WTC11 (cell line): ENCODE results near the gene CAMK2D. TPM values are rescaled to one million over a fixed set of nuclear protein-coding genes. Genes with fewer than 3 reads are reported as not detected.

Source experiments
- ATAC-seq: fragments of 200-7000 bp; cut with Tn5 transposase; 2 replicates; pipeline ENCODE4 v1.10.0; 2021; ENCODE audit warnings: mild to moderate bottlenecking, moderate library complexity
- CTCF ChIA-PET: fragments of 300-600 bp; sonication (Branson Sonifier 250); formaldehyde crosslinking; loops from one replicate; lab custom pipeline; 2021; ENCODE audit warnings: antibody characterized with exemption; lab: Charles Lee
- POLR2A ChIA-PET: fragments of 350-600 bp; sonication (Branson Sonifier 250); formaldehyde crosslinking; loops from one replicate; lab custom pipeline; 2021; ENCODE audit warnings: antibody characterized with exemption; lab: Charles Lee
- DNase-seq: peaks from one replicate; pipeline ENCODE4 v3.0.0; 2021; ENCODE audit warnings: low spot score
- H3K27ac Mint-ChIP-seq: 2 replicates; pipeline ENCODE4 v1.8.0; 2021; ENCODE audit warnings: mixed read lengths
- H3K27me3 Mint-ChIP-seq: 2 replicates; pipeline ENCODE4 v1.8.0; 2021; ENCODE audit warnings: low read depth, mild to moderate bottlenecking, moderate library complexity, mixed read lengths
- H3K36me3 Mint-ChIP-seq: 2 replicates; pipeline ENCODE4 v1.8.0; 2021; ENCODE audit warnings: mixed read lengths
- H3K4me1 Mint-ChIP-seq: 2 replicates; pipeline ENCODE4 v1.8.0; 2022; ENCODE audit warnings: mixed read lengths
- H3K4me3 Mint-ChIP-seq: 2 replicates; pipeline ENCODE4 v1.8.0; 2021; ENCODE audit warnings: mild to moderate bottlenecking, moderate library complexity, mixed read lengths
- H3K9me3 Mint-ChIP-seq: 2 replicates; pipeline ENCODE4 v1.8.0; 2021; ENCODE audit warnings: mixed read lengths
- ATF3 ChIP-seq: sonication (generic); formaldehyde crosslinking; conservative IDR thresholded peaks from 2 replicates; pipeline ENCODE4 v1.8.1; 2022; ENCODE audit warnings: mild to moderate bottlenecking, missing genetic modification reagents
- FOXK1 ChIP-seq: sonication (generic); formaldehyde crosslinking; IDR thresholded peaks from 2 replicates; pipeline ENCODE4 v1.8.0; 2022; ENCODE audit warnings: mild to moderate bottlenecking, moderate library complexity, missing genetic modification reagents
- GTF2I ChIP-seq: fragments of 250-450 bp; sonication (Bioruptor Pico); conservative IDR thresholded peaks from 2 replicates; pipeline ENCODE4 v1.4.0; 2021; ENCODE audit warnings: mild to moderate bottlenecking
- IRF2 ChIP-seq: sonication (generic); formaldehyde crosslinking; IDR thresholded peaks from 2 replicates; pipeline ENCODE4 v1.8.0; 2022; ENCODE audit warnings: low read depth, missing genetic modification reagents, borderline replicate concordance
- JAZF1 ChIP-seq: fragments of 250-450 bp; sonication (Bioruptor Pico); IDR thresholded peaks from 2 replicates; pipeline ENCODE4 v1.9.0; 2021; ENCODE audit warnings: moderate library complexity, mild to moderate bottlenecking, inconsistent platforms
- KAT7 ChIP-seq: sonication (generic); formaldehyde crosslinking; IDR thresholded peaks from 2 replicates; pipeline ENCODE4 v1.8.1; 2023; ENCODE audit warnings: missing genetic modification reagents, mild to moderate bottlenecking, borderline replicate concordance
- MXD4 ChIP-seq: fragments of 250-450 bp; sonication (Bioruptor Pico); IDR thresholded peaks from 2 replicates; pipeline ENCODE4 v1.8.0; 2021; ENCODE audit warnings: mild to moderate bottlenecking, moderate library complexity, borderline replicate concordance
- MYBL2 ChIP-seq: sonication (generic); formaldehyde crosslinking; IDR thresholded peaks from 2 replicates; pipeline ENCODE4 v1.8.1; 2023; ENCODE audit warnings: mild to moderate bottlenecking, moderate library complexity, missing genetic modification reagents
- NR2C2 ChIP-seq: sonication (generic); formaldehyde crosslinking; IDR thresholded peaks from 2 replicates; pipeline ENCODE4 v1.8.0; 2022; ENCODE audit warnings: mild to moderate bottlenecking, missing genetic modification reagents
- RELA ChIP-seq: sonication (generic); formaldehyde crosslinking; IDR thresholded peaks from 2 replicates; pipeline ENCODE4 v1.8.1; 2022; ENCODE audit warnings: missing genetic modification reagents, mild to moderate bottlenecking, borderline replicate concordance
- USF2 ChIP-seq: sonication (generic); formaldehyde crosslinking; IDR thresholded peaks from 2 replicates; pipeline ENCODE4 v1.8.1; 2023; ENCODE audit warnings: mild to moderate bottlenecking, missing genetic modification reagents, moderate library complexity
- ZNF232 ChIP-seq: sonication (generic); formaldehyde crosslinking; IDR thresholded peaks from 2 replicates; pipeline ENCODE4 v1.8.0; 2022; ENCODE audit warnings: mild to moderate bottlenecking, missing genetic modification reagents
- ZNF281 ChIP-seq: sonication (generic); formaldehyde crosslinking; IDR thresholded peaks from 2 replicates; pipeline ENCODE4 v1.8.0; 2023; ENCODE audit warnings: mild to moderate bottlenecking, missing genetic modification reagents
- ZNF532 ChIP-seq: fragments of 250-450 bp; sonication (Bioruptor Pico); IDR thresholded peaks from 2 replicates; pipeline ENCODE4 v1.9.0; 2021; ENCODE audit warnings: mild to moderate bottlenecking, borderline replicate concordance
- total RNA-seq: library from RNA; stranded (reverse); gene quantifications from 3 replicates; pipeline ENCODE4 v1.2.3, GENCODE V29; 2021

The CAMK2D gene
- total RNA-seq, 1 experiment from 2014 or later: 16.5 TPM

GRCh38 chr4:113433536-113434246, 327.8 kb downstream of the CAMK2D start (continued):
- TF ChIP-seq FOXK1: no peak

DNA sequence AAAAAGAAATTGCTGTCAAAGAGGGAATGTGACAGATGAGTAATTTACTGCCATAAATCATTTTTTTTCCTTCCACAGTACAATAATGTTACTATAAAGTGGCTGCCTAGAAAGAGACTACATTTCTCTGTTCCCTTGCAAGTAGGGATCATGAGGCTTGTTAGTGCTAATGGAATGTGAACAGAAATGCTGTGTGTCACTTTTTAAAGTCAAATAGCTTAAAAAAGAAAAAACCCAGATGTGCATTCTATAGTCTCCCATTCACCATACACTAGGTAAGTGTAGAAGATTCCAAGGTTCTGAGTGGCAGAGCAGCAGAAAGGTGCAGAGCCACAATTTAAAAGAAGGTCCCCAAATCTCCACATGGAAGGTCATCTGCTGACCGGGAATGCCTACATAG, 328.4 kb downstream of the CAMK2D start:
- H3K4me1 Mint-ChIP-seq: peaks cover 12% of the 10 kb centered on the region
- H3K36me3 Mint-ChIP-seq: peaks cover 21% of the 10 kb centered on the region
- no peak overlapping the region for H3K4me3 Mint-ChIP-seq
- POLR2A ChIA-PET: no interaction called here
- ATAC-seq (no peak), DNase-seq (no peak)
- CTCF ChIA-PET: no interaction called here
- TF ChIP-seq NR2C2 (CRISPR knock-in tag) (no peak), ZNF232 (CRISPR knock-in tag) (no peak), USF2 (CRISPR knock-in tag) (no peak), ZNF532 (CRISPR knock-in tag) (no peak), MYBL2 (CRISPR knock-in tag) (no peak), RELA (CRISPR knock-in tag) (no peak)
- H3K27me3 Mint-ChIP-seq: no peaks in the 10 kb centered on the region
- no peak overlapping the region for H3K27ac Mint-ChIP-seq
- H3K9me3 Mint-ChIP-seq: peaks cover 31% of the 10 kb centered on the region

DNA sequence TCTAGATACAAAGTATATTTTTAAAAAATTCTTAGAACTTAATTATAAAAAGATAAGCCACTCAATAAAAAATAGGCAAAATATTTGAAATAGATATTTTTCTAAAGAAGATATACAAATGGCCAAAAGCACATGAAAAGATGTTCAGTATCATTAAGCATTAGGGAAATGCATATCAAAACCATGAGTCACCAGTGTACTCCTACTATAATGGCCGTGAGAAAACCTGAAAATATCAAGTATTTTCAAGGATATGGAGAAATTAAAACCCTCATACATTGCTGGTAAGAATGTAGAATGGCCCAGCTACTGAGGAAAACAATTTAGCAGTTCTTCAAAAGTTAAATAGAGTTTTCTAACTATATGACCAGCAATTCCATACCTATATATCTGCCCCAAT, 337.9 kb downstream of the CAMK2D start:
- ChIA-PET CTCF (no interaction called here), POLR2A (no interaction called here)
- Mint-ChIP-seq H3K9me3 (peaks cover 40% of the 10 kb centered on the region), H3K27me3 (no peaks in the 10 kb centered on the region), H3K27ac (no peak overlapping the region), H3K36me3 (peaks cover 30% of the 10 kb centered on the region), H3K4me1 (no peaks in the 10 kb centered on the region), H3K4me3 (no peak overlapping the region)
- no peak for ATAC-seq
- no peak for DNase-seq
- no peak for TF ChIP-seq FOXK1
- no peak for TF ChIP-seq JAZF1 (CRISPR knock-in tag)
- TF ChIP-seq ATF3 (CRISPR knock-in tag): no peak
- no peak for TF ChIP-seq IRF2 (CRISPR knock-in tag)
- no peak for TF ChIP-seq MXD4 (CRISPR knock-in tag)
- no peak for TF ChIP-seq GTF2I (CRISPR knock-in tag)
- TF ChIP-seq KAT7 (CRISPR knock-in tag): no peak
- no peak for TF ChIP-seq ZNF281 (CRISPR knock-in tag)
